ENCODE measurements around the gene SMU1. TPM values are rescaled to one million over a fixed set of nuclear protein-coding genes. Genes with fewer than 3 reads are reported as not detected.
"Not testable (repeated sequence)": the region's sequence is repeated elsewhere in the genome, so short reads cannot be mapped to it uniquely, and the experiment has no call there.

Gene SMU1
- total RNA-seq, 4 donors from 2014 or later = 14.6 to 23.5 (median 17.2) TPM

DNA sequence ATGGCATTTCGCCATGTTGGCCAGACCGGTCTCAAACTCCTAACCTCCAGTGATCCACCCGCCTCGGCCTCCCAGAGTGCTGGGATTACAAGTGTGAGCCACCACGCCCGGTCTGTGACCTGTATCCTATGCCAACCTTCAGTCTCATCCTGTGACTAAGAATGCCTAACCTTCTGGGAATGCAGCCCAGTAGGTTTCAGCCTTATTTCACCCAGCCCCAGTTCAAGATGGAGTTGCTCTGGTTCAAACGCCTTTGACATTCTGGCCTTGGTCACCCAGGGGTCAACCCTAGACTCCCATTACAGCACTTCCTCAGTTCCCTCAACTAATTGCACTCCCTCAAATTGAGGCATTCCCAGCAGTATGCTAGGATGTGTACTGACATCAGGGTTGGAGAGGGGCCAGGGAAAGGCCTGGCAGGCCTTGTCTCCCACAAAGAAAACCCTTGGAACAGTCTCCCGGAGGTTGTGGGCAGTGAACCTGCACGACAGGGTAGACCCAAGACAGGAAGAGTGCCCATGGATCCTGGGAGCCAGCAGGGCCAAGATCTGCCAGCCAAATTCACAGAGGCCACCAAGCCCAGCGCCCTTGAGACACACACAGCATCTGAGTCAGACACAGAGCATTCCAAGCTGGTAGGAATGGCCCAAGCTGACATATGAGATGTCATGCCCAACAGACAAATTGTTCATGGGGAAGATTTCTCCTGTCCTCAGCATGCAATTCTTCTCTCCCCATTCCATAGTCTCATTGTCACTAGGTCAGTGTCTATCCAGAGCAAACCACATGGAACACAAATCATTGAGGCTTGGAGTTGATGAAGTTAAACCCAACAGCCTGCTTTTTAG is 24.9 kb upstream of the SMU1 start:
- no peak for DNase-seq (ENCODE audit: low spot score)

GRCh38 chr9:33099754-33100153 is 23.3 kb upstream of the SMU1 start:
- no peak for DNase-seq (ENCODE audit: low spot score)
- ATAC-seq (ENCODE audit: low FRiP score) = no peak
- TF ChIP-seq, protein P1, sequence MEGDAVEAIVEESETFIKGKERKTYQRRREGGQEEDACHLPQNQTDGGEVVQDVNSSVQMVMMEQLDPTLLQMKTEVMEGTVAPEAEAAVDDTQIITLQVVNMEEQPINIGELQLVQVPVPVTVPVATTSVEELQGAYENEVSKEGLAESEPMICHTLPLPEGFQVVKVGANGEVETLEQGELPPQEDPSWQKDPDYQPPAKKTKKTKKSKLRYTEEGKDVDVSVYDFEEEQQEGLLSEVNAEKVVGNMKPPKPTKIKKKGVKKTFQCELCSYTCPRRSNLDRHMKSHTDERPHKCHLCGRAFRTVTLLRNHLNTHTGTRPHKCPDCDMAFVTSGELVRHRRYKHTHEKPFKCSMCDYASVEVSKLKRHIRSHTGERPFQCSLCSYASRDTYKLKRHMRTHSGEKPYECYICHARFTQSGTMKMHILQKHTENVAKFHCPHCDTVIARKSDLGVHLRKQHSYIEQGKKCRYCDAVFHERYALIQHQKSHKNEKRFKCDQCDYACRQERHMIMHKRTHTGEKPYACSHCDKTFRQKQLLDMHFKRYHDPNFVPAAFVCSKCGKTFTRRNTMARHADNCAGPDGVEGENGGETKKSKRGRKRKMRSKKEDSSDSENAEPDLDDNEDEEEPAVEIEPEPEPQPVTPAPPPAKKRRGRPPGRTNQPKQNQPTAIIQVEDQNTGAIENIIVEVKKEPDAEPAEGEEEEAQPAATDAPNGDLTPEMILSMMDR (IDR thresholded peaks at IDR 0.05) = no peak

More for the DNA sequence above, 24.9 kb upstream of the SMU1 start:
- ATAC-seq (ENCODE audit: low FRiP score) = peak; percentile 54
- TF ChIP-seq, protein P1 (IDR thresholded peaks at IDR 0.05) = no peak

- DNase-seq (ENCODE audit: low spot score) = no peak
- no peak for ATAC-seq (ENCODE audit: low FRiP score)
- TF ChIP-seq, protein P1 (IDR thresholded peaks at IDR 0.05) = no peak
Observed at GRCh38 chr9:33097192-33097591, 20.7 kb upstream of the SMU1 start.

DNA sequence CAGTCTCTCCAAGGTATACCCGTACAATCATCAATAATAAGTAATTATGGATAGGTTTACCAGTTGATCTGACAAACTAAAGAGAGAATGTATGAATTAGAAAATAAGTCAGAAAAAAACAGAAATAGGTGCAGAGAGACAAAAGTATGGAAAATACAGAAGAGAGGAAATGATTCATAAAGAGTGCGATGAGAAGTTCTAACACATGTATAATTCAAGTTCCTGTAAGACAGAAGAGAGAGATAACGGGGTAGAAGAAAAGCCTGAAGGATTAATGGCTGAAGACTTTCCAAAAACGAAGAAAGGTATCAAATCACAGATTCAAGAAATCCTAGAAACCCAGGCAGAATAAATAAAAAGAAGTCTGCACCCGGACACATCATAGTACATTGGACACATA is 16.2 kb upstream of the SMU1 start:
- TF ChIP-seq, protein P1 (IDR thresholded peaks at IDR 0.05) = no peak
- no peak for DNase-seq (ENCODE audit: low spot score)
- ATAC-seq (ENCODE audit: low FRiP score) = no peak

DNA sequence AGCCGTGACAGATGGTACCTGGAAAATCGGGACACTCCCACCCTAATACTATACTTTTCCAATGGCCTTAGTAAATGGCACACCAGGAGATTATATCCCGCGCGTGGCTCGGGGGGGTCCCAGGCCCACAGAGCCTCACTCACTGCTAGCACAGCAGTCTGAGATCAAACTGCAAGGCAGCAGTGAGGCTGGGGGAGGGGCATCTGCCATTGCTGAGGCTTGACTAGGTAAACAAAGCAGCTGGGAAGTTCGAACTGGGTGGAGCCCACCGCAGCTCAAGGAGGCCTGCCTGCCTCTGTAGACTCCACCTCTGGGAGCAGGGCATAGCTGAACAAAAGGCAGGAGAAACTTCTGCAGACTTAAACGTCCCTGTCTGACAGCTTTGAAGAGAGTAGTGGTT is 9.2 kb upstream of the SMU1 start:
- not testable (repeated sequence) for DNase-seq (ENCODE audit: low spot score); ATAC-seq (ENCODE audit: low FRiP score)

DNA sequence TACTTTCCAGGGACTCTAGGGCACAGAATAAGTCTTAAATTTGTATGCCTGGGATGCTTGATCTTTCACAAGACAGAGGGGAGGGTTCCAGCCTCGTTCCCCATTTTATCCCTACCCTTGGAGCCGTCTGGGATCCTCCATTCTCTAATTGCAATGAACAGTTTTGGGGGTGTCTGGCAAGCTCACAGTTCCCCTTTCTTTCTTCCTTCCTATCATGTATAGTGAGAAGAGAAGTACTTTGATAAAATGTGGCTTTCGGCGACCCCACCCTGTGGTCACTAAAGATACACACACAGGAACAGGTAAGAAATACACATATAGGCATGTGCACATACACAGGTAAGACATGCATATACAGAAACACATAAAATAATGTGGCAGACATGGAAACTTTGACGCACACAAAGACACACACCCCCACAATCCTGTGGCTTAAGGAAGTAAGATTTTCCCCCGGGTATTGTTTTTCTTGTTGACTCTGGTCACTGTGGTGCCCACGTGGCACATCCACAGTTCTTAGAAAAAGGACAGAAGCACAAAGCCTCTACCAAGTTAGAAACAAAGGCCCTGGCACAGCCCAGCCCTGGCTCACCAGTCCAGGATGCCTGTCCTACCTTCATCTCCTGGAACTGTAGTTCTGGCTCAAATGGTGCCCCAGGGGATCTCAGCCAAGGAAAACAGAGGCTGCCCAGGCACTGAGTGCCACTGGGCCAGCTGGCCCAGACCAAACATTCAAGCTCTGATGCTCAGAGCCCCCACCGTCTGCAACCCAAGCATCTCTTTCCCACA is 6.3 kb upstream of the SMU1 start:
- DNase-seq (ENCODE audit: low spot score) (no peak), ATAC-seq (ENCODE audit: low FRiP score) (no peak)
- TF ChIP-seq, protein P1 (IDR thresholded peaks at IDR 0.05) = no peak

GRCh38 chr9:33082128-33082527 is 5.7 kb upstream of the SMU1 start:
- DNase-seq (ENCODE audit: low spot score) = no peak
- ATAC-seq (ENCODE audit: low FRiP score) = no peak
- TF ChIP-seq, protein P1 (IDR thresholded peaks at IDR 0.05) = no peak
